Endothelial cell of umbilical vein (primary cell): ENCODE data around the gene GAL. TPM values are rescaled to one million over a fixed set of nuclear protein-coding genes. Genes with fewer than 3 reads are reported as not detected.

Experiments used
- BruUV-seq: library from RNA; stranded (reverse); fragments of 400-500 nt; replicated peaks from 2 replicates; lab custom pipeline; 2021; lab: Mats Ljungman, UMichigan
- CTCF ChIA-PET: fragments of 300-600, 350-600 bp; sonication (Branson Sonifier 250); formaldehyde crosslinking; loops from one replicate; lab custom pipeline; 2021; ENCODE audit warnings: antibody characterized with exemption, inconsistent platforms; lab: Charles Lee
- POLR2A ChIA-PET: fragments of 300-600, 350-600 bp; sonication (Branson Sonifier 250); formaldehyde crosslinking; loops from one replicate; lab custom pipeline; 2021; ENCODE audit warnings: antibody characterized with exemption, inconsistent platforms; lab: Charles Lee
- DNase-seq: peaks from one replicate; pipeline ENCODE4 v3.0.0-alpha.2; 2011; ENCODE audit warnings: low read depth, low spot score
- FAIRE-seq: peaks from 2 replicates; lab custom pipeline; 2011; peaks lifted over from hg19 to GRCh38; lab: Jason Lieb, UNC
- H2AFZ ChIP-seq: 2 replicates; pipeline ENCODE4 v1.6.0; 2012; ENCODE audit warnings: low read depth, low read length, control low read depth, inconsistent platforms
- H3K27ac ChIP-seq: 2 replicates; pipeline ENCODE4 v1.5.1; 2011; ENCODE audit warnings: low read depth, mild to moderate bottlenecking, control low read depth, low read length, moderate library complexity; ENCODE audit not compliant: insufficient read depth
- H3K27me3 ChIP-seq, 2 experiments: 2 replicates each; pipeline versions ENCODE4 v1.6.0 to v1.6.1; 2011; ENCODE audit warnings: low read length in 2 of 2, mixed read lengths in 1 of 2; ENCODE audit not compliant: control insufficient read depth in 2 of 2, insufficient read depth in 2 of 2
- H3K36me3 ChIP-seq, 2 experiments: 2 replicates in 1 of 2; 3 replicates in 1 of 2; pipeline ENCODE4 v1.5.1; 2011; ENCODE audit warnings: low read length in 2 of 2, mild to moderate bottlenecking in 1 of 2, moderate library complexity in 1 of 2; ENCODE audit not compliant: control insufficient read depth in 2 of 2, insufficient read depth in 2 of 2; ENCODE audit errors: extremely low read depth in 1 of 2
- H3K4me1 ChIP-seq: 3 replicates; pipeline ENCODE4 v1.5.1; 2011; ENCODE audit warnings: mild to moderate bottlenecking, low read length; ENCODE audit not compliant: control insufficient read depth, insufficient read depth; ENCODE audit errors: extremely low read depth
- H3K4me2 ChIP-seq: 2 replicates; pipeline ENCODE4 v1.6.1; 2011; ENCODE audit warnings: low read length, control low read depth, mixed read lengths; ENCODE audit not compliant: insufficient read depth
- H3K4me3 ChIP-seq, 3 experiments: fragments of 200-600 bp in 1 of 3; sonication (generic), shearing (Covaris generic) in 1 of 3; replicated peaks in 1 of 3; 2 replicates each; pipeline ENCODE4 v1.5.1; 2011 to 2016; ENCODE audit warnings: control low read depth in 3 of 3, low read length in 3 of 3, mild to moderate bottlenecking in 2 of 3, inconsistent platforms in 1 of 3, low read depth in 1 of 3, moderate library complexity in 1 of 3; ENCODE audit not compliant: insufficient read depth in 1 of 3
- H3K79me2 ChIP-seq: 2 replicates; pipeline ENCODE4 v1.6.0; 2012; ENCODE audit warnings: low read length, inconsistent platforms; ENCODE audit not compliant: control insufficient read depth, insufficient read depth
- H3K9ac ChIP-seq: replicated peaks from 2 replicates; pipeline ENCODE3; 2011; ENCODE audit warnings: low read length, control low read depth; ENCODE audit not compliant: insufficient read depth; ENCODE audit errors: extremely low read depth
- H3K9me1 ChIP-seq: replicated peaks from 3 replicates; pipeline ENCODE4 v1.6.0; 2011; ENCODE audit warnings: mild to moderate bottlenecking, low read length; ENCODE audit not compliant: control insufficient read depth, insufficient read depth; ENCODE audit errors: extremely low read depth
- H3K9me3 ChIP-seq: replicated peaks from 2 replicates; pipeline ENCODE4 v1.5.1; 2012; ENCODE audit warnings: low read length, inconsistent platforms; ENCODE audit not compliant: control insufficient read depth, insufficient read depth
- H4K20me1 ChIP-seq: replicated peaks from 2 replicates; pipeline ENCODE3; 2011; ENCODE audit warnings: mild to moderate bottlenecking, low read length; ENCODE audit not compliant: control insufficient read depth, insufficient read depth; ENCODE audit errors: extremely low read depth
- EZH2 ChIP-seq: IDR thresholded peaks from 2 replicates; pipeline ENCODE4 v1.6.1; 2012; ENCODE audit warnings: borderline replicate concordance, low read depth, mild to moderate bottlenecking, moderate library complexity, low read length, inconsistent platforms; ENCODE audit not compliant: severe bottlenecking
- FOS ChIP-seq: IDR thresholded peaks from 2 replicates; pipeline ENCODE4 v1.6.1; 2011; ENCODE audit warnings: mild to moderate bottlenecking, low read length, moderate library complexity, borderline replicate concordance; ENCODE audit not compliant: insufficient read depth
- GATA2 ChIP-seq: IDR thresholded peaks from 2 replicates; pipeline ENCODE4 v1.7.0; 2011; ENCODE audit warnings: low read depth, mild to moderate bottlenecking, moderate library complexity, mixed read lengths, low read length; ENCODE audit not compliant: insufficient read length, insufficient read depth
- JUN ChIP-seq: IDR thresholded peaks from 2 replicates; pipeline ENCODE4 v1.6.1; 2011; ENCODE audit warnings: borderline replicate concordance, low read depth; ENCODE audit not compliant: insufficient read length, insufficient read depth
- MYC ChIP-seq: IDR thresholded peaks from one replicate; pipeline ENCODE4 v1.6.1; 2011; ENCODE audit warnings: mild to moderate bottlenecking, low read depth, low read length
- POLR2A ChIP-seq: IDR thresholded peaks from 2 replicates; pipeline ENCODE4 v1.6.1; 2012; ENCODE audit warnings: low read depth, mild to moderate bottlenecking, control low read depth, low read length
- POLR2AphosphoS5 ChIP-seq: IDR thresholded peaks from 2 replicates; pipeline ENCODE4 v1.6.1; 2012; ENCODE audit warnings: low read depth, mild to moderate bottlenecking, control low read depth, low read length, moderate library complexity; ENCODE audit not compliant: insufficient read depth
- dilution Hi-C: fragments of 300-500 bp; cut with MboI; formaldehyde crosslinking; loops from one replicate; pipeline ENCODE4 v1.15.0; 2019; ENCODE audit warnings: low sequenced_read_pairs; ENCODE audit not compliant: extremely low pct_ligation_motif_present
- intact Hi-C: fragments of 100-400 bp; cut with micrococcal nuclease; formaldehyde crosslinking; loops from one replicate; pipeline ENCODE4 v1.10.0; 2022
- polyA plus RNA-seq, 4 experiments: library from polyadenylated mRNA; depleted of rRNA in 3 of 4; stranded (reverse) in 3 of 4; unstranded in 1 of 4; fragments of >200 nt; gene quantifications; 2 replicates each; pipeline versions ENCODE4 v1.2.1 to v1.2.3, GENCODE V29; 2011 to 2012; ENCODE audit warnings: missing spikeins in 1 of 4
- total RNA-seq: library from RNA; stranded (reverse); gene quantifications from 2 replicates; pipeline ENCODE4 v1.2.3, GENCODE V29; 2021
- TF ChIP-seq, protein P1 (sequence below): IDR thresholded peaks from 2 replicates; pipeline ENCODE4 v1.6.1; 2011; ENCODE audit not compliant: insufficient read depth, insufficient read length
- TF ChIP-seq, protein P2 (sequence below), 2 donors: IDR thresholded peaks; 1 replicate in 1 of 2; 2 replicates in 1 of 2; pipeline ENCODE4 v1.5.1; 2011; ENCODE audit warnings: low read length in 2 of 2, mild to moderate bottlenecking in 2 of 2, moderate library complexity in 2 of 2, control low read depth in 1 of 2, inconsistent platforms in 1 of 2, low read depth in 1 of 2; ENCODE audit not compliant: insufficient read depth in 1 of 2; ENCODE audit errors: extremely low read depth in 1 of 2

GAL gene
- total and polyA plus RNA-seq, 2 donors (not counting 3 experiments of a cell fraction or from before 2014, with no cell fraction given), result 1.2 to 9.8 TPM

DNA sequence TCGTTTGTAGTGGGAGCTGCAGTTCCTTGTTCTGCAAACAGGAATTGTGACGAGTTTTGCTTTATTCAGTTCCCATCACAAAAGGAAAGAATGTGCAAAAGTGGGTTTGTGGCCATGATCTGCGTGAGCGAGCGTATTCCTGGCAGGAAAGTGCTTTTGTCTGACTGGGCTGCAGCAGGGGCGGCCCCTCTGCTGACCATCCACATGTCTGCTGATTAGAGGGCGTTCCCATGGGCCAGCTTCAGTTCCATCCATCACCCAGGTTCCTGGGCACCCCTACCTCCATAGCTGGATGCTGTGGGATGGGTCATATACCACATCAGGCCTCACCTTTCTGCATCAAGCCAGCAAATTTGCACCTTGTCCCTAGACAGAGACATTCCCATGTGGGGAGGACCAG, 28.9 kb upstream of the GAL start:
- Histone ChIP-seq H3K4me3 (no peak overlapping the region), H4K20me1 (no peaks in the 10 kb centered on the region), H3K36me3 (no peaks in the 10 kb centered on the region), H3K27ac (no peak overlapping the region), H3K4me2 (no peak overlapping the region), H3K9ac (no peak overlapping the region), H3K9me1 (no peaks in the 10 kb centered on the region), H2AFZ (no peak overlapping the region), H3K4me1 (peaks cover 4% of the 10 kb centered on the region), H3K9me3 (no peaks in the 10 kb centered on the region), H3K27me3 (peaks cover 0 to 2% of the 10 kb centered on the region in 2 experiments), H3K79me2 (no peaks in the 10 kb centered on the region)
- BruUV-seq, result no TSS peak
- FAIRE-seq, result no peak
- DNase-seq, result no peak
- POLR2A ChIA-PET, result no interaction called here
- TF ChIP-seq, protein P1, sequence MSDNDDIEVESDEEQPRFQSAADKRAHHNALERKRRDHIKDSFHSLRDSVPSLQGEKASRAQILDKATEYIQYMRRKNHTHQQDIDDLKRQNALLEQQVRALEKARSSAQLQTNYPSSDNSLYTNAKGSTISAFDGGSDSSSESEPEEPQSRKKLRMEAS, result no peak
- dilution Hi-C loops, result no loop called here
- intact Hi-C loops, result no loop called here
- CTCF ChIA-PET, result interaction anchor here (0.7 kb wide), 1 partner anchor 142 kb away, joined by 3 read pairs; no protein-coding TSS in a partner anchor

DNA sequence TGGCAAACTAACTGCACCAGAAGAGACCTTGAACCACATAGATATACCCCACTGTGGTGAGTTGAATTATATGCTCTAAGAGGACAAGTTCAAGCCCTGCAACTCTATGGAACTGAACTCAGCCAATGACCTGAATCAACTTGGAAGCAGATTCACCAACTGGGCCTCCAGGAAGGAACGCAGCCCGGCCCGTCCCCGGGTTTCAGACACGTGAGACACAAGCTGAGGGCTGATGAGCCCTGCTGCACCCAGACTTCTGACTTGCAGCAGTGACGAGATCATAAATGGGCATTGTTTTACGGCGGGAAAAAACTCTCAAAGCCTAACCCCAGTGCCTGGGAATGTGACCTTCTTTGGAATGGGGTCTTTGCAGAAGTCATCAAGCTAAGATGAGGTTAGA, 28.5 kb upstream of the GAL start:
- ChIA-PET POLR2A (no interaction called here), CTCF (no interaction called here)
- no peak overlapping the region for H3K4me2 ChIP-seq
- TF ChIP-seq GATA2 (no peak), EZH2 (no peak), POLR2AphosphoS5 (no peak), MYC (no peak), POLR2A (no peak), JUN (no peak), FOS (no peak)
- TF ChIP-seq, protein P2, sequence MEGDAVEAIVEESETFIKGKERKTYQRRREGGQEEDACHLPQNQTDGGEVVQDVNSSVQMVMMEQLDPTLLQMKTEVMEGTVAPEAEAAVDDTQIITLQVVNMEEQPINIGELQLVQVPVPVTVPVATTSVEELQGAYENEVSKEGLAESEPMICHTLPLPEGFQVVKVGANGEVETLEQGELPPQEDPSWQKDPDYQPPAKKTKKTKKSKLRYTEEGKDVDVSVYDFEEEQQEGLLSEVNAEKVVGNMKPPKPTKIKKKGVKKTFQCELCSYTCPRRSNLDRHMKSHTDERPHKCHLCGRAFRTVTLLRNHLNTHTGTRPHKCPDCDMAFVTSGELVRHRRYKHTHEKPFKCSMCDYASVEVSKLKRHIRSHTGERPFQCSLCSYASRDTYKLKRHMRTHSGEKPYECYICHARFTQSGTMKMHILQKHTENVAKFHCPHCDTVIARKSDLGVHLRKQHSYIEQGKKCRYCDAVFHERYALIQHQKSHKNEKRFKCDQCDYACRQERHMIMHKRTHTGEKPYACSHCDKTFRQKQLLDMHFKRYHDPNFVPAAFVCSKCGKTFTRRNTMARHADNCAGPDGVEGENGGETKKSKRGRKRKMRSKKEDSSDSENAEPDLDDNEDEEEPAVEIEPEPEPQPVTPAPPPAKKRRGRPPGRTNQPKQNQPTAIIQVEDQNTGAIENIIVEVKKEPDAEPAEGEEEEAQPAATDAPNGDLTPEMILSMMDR (IDR thresholded peaks at IDR 0.05; ENCODE audit: extremely low read depth in 1 of 2, insufficient read depth in 1 of 2, low read depth in 1 of 2, low read length in 2 of 2), result no peak
- TF ChIP-seq, protein P1, result no peak
- peaks cover 0 to 2% of the 10 kb centered on the region in 2 experiments for H3K27me3 ChIP-seq
- H3K9me1 ChIP-seq, result no peaks in the 10 kb centered on the region
- DNase-seq, result no peak
- no TSS peak for BruUV-seq
- H3K4me1 ChIP-seq, result peaks cover 4% of the 10 kb centered on the region
- dilution Hi-C loops, result no loop called here
- H3K79me2 ChIP-seq, result no peaks in the 10 kb centered on the region
- no peaks in the 10 kb centered on the region for H3K9me3 ChIP-seq
- H3K36me3 ChIP-seq, result no peaks in the 10 kb centered on the region
- intact Hi-C loops, result no loop called here
- FAIRE-seq, result no peak
- no peak overlapping the region for H3K4me3 ChIP-seq
- no peak overlapping the region for H3K9ac ChIP-seq
- no peak overlapping the region for H3K27ac ChIP-seq
- H2AFZ ChIP-seq, result no peak overlapping the region
- no peaks in the 10 kb centered on the region for H4K20me1 ChIP-seq
